ENCODE data around the gene BCL2L14.

DNA sequence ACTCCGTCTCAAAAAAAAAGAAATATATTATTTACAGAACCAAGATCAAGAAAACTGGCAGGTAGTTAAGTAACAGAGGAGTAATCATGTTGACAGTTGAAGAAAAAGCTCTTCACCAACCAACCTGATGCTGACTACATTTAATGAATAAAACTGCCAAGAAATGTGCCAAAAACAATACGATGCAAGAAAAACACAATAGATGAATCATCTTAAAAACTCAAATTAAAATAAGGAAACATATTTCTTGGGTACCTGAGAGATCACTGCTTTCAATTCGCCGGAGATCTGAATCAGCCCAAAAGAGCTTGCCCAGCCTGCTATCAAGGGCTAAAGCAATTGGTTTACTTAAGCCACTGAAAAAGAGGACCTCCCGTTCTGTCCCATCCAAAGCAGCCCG lies 76.4 kb downstream of the BCL2L14 start:
- TF ChIP-seq POLR2A (IDR thresholded peaks at IDR 0.05) (no peak), CTCF (IDR thresholded peaks at IDR 0.05) (no peak)

Measured in thyroid gland (tissue), 4 donors.